Hematopoietic multipotent progenitor cell treated with erythropoietin and hydrocortisone succinate and interleukin-3 and kit ligand, for 4 days (in vitro differentiated cells): Measurements from ENCODE around the gene RRAD.
"Not testable (repeated sequence)": the region's sequence is repeated elsewhere in the genome, so short reads cannot be mapped to it uniquely, and the experiment has no call there.

Experiments used
- DNase-seq: peaks from one replicate; pipeline ENCODE4 v3.0.0-alpha.2; 2015

The RRAD gene

GRCh38 chr16:66898207-66898606 lies 27.1 kb downstream of the RRAD start:
- DNase-seq: no peak

GRCh38 chr16:66896682-66897081 lies 28.7 kb downstream of the RRAD start:
- not testable (repeated sequence) for DNase-seq

GRCh38 chr16:66895999-66896398 lies 29.3 kb downstream of the RRAD start:
- no peak for DNase-seq

- DNase-seq: no peak
Measured at GRCh38 chr16:66895689-66895979, 29.7 kb downstream of the RRAD start.

- peak; percentile 87 for DNase-seq
Measured at GRCh38 chr16:66894948-66895688, 30.2 kb downstream of the RRAD start.

- no peak for DNase-seq
Measured at GRCh38 chr16:66894055-66894454, 31.3 kb downstream of the RRAD start.

GRCh38 chr16:66891797-66892196 lies 33.5 kb downstream of the RRAD start:
- no peak for DNase-seq

GRCh38 chr16:66891360-66891759 lies 34.0 kb downstream of the RRAD start:
- DNase-seq: no peak

GRCh38 chr16:66890799-66891198 lies 34.5 kb downstream of the RRAD start:
- DNase-seq: no peak

GRCh38 chr16:66889622-66890021 lies 35.7 kb downstream of the RRAD start:
- DNase-seq: no peak

GRCh38 chr16:66888647-66889615 lies 36.4 kb downstream of the RRAD start:
- no peak for DNase-seq

- DNase-seq: peak; percentile 46
Measured at GRCh38 chr16:66886914-66887313, 38.4 kb downstream of the RRAD start.

- DNase-seq: no peak
Measured at GRCh38 chr16:66886321-66886720, 39.0 kb downstream of the RRAD start.

- DNase-seq: no peak
Measured at GRCh38 chr16:66885491-66885890, 39.8 kb downstream of the RRAD start.

- DNase-seq: no peak
Measured at GRCh38 chr16:66882702-66883101, 42.6 kb downstream of the RRAD start.

GRCh38 chr16:66881964-66882508 lies 43.3 kb downstream of the RRAD start:
- DNase-seq: no peak

GRCh38 chr16:66881560-66881959 lies 43.8 kb downstream of the RRAD start:
- no peak for DNase-seq

- peak; percentile 38 for DNase-seq
Measured at GRCh38 chr16:66881014-66881417, 44.3 kb downstream of the RRAD start.

GRCh38 chr16:66880288-66881013 lies 44.9 kb downstream of the RRAD start, which contains the start of gene PDP2:
Gene PDP2 (plus strand): TSS chr16:66880515. CDS start chr16:66884285, 3,770 bp downstream.
- peak; percentile 97 for DNase-seq

- peak; percentile 67 for DNase-seq
Measured at GRCh38 chr16:66878067-66878466, 47.3 kb downstream of the RRAD start.

- DNase-seq: peak; percentile 22
Measured at GRCh38 chr16:66874079-66874775, 51.1 kb downstream of the RRAD start.

GRCh38 chr16:66873685-66874055 lies 51.7 kb downstream of the RRAD start:
- no peak for DNase-seq
